DND-41 (cell line): ENCODE data around the gene HOXA5.

ENCODE experiments used
- ATAC-seq: fragments of 200-7000 bp; cut with Tn5 transposase; 3 replicates; pipeline ENCODE4 v1.9.1; 2021; ENCODE audit warnings: low read depth; ENCODE audit not compliant: insufficient read depth
- DNase-seq: peaks from one replicate; pipeline ENCODE4 v3.0.0-alpha.2; 2020
- H2AFZ ChIP-seq: 2 replicates; pipeline ENCODE4 v1.6.0; 2012; ENCODE audit warnings: low read depth, low read length
- H3K27ac ChIP-seq: 2 replicates; pipeline ENCODE4 v1.5.1; 2012; ENCODE audit warnings: low read length, inconsistent platforms
- H3K27me3 ChIP-seq: fragments of 200-600 bp; sonication (generic); 2 replicates; pipeline ENCODE4 v1.6.0; 2012; ENCODE audit warnings: low read length, mild to moderate bottlenecking, inconsistent platforms; ENCODE audit not compliant: insufficient read depth, poor library complexity
- H3K36me3 ChIP-seq: 2 replicates; pipeline ENCODE4 v1.5.1; 2012; ENCODE audit warnings: low read length, inconsistent platforms; ENCODE audit not compliant: insufficient read depth
- H3K4me1 ChIP-seq: 2 replicates; pipeline ENCODE4 v1.5.1; 2012; ENCODE audit warnings: mild to moderate bottlenecking, low read length; ENCODE audit not compliant: insufficient read depth
- H3K4me2 ChIP-seq: 2 replicates; pipeline ENCODE4 v1.6.0; 2012; ENCODE audit warnings: mild to moderate bottlenecking, moderate library complexity, low read length, inconsistent platforms; ENCODE audit not compliant: insufficient read depth
- H3K4me3 ChIP-seq, 2 experiments: fragments of 200-600 bp in 1 of 2; shearing (Covaris generic) in 1 of 2; 2 replicates each; pipeline ENCODE4 v1.5.1; 2012 to 2016; ENCODE audit warnings: inconsistent platforms in 2 of 2, low read length in 2 of 2, mild to moderate bottlenecking in 2 of 2, low read depth in 1 of 2, moderate library complexity in 1 of 2
- H3K79me2 ChIP-seq: 2 replicates; pipeline ENCODE4 v1.6.0; 2012; ENCODE audit warnings: low read length, inconsistent platforms; ENCODE audit not compliant: insufficient read depth
- H3K9ac ChIP-seq: 2 replicates; pipeline ENCODE4 v1.6.0; 2012; ENCODE audit warnings: low read depth, mild to moderate bottlenecking, inconsistent platforms, low read length, moderate library complexity
- H3K9me3 ChIP-seq: 2 replicates; pipeline ENCODE4 v1.5.1; 2012; ENCODE audit warnings: low read length, moderate library complexity, mild to moderate bottlenecking, inconsistent platforms; ENCODE audit not compliant: insufficient read depth, severe bottlenecking
- H4K20me1 ChIP-seq: 2 replicates; pipeline ENCODE4 v1.6.0; 2012; ENCODE audit warnings: low read length; ENCODE audit not compliant: insufficient read depth
- CTCF ChIP-seq: IDR thresholded peaks from 2 replicates; pipeline ENCODE4 v1.5.1; 2012; ENCODE audit warnings: borderline replicate concordance, low read length, moderate library complexity, mild to moderate bottlenecking; ENCODE audit not compliant: poor library complexity, severe bottlenecking; ENCODE audit errors: extremely low read depth
- EZH2 ChIP-seq: IDR thresholded peaks from 3 replicates; pipeline ENCODE4 v1.6.1; 2012; ENCODE audit warnings: borderline replicate concordance, low read depth, mild to moderate bottlenecking, moderate library complexity, low read length, inconsistent platforms; ENCODE audit not compliant: severe bottlenecking

The HOXA5 gene

GRCh38 chr7:27091105-27091504 is 52.4 kb downstream of the HOXA5 start:
- no peak overlapping the region for H3K4me2 ChIP-seq
- DNase-seq (no peak), ATAC-seq (no peak)
- no peaks in the 10 kb centered on the region for H3K36me3 ChIP-seq
- no peak overlapping the region for H3K27ac ChIP-seq
- H3K27me3 ChIP-seq: peaks cover 11% of the 10 kb centered on the region
- H4K20me1 ChIP-seq: no peaks in the 10 kb centered on the region
- no peak for TF ChIP-seq CTCF
- TF ChIP-seq EZH2: no peak
- no peak overlapping the region for H3K4me3 ChIP-seq
- no peaks in the 10 kb centered on the region for H3K4me1 ChIP-seq
- H2AFZ ChIP-seq: no peak overlapping the region
- H3K9me3 ChIP-seq: no peaks in the 10 kb centered on the region
- no peaks in the 10 kb centered on the region for H3K79me2 ChIP-seq
- no peak overlapping the region for H3K9ac ChIP-seq
